ENCODE results near the gene MIXL1. TPM values are rescaled to one million over a fixed set of nuclear protein-coding genes. Genes with fewer than 3 reads are reported as not detected.

Gene MIXL1
- total RNA-seq = 0.38 TPM
- long read RNA-seq = 0 reads

DNA sequence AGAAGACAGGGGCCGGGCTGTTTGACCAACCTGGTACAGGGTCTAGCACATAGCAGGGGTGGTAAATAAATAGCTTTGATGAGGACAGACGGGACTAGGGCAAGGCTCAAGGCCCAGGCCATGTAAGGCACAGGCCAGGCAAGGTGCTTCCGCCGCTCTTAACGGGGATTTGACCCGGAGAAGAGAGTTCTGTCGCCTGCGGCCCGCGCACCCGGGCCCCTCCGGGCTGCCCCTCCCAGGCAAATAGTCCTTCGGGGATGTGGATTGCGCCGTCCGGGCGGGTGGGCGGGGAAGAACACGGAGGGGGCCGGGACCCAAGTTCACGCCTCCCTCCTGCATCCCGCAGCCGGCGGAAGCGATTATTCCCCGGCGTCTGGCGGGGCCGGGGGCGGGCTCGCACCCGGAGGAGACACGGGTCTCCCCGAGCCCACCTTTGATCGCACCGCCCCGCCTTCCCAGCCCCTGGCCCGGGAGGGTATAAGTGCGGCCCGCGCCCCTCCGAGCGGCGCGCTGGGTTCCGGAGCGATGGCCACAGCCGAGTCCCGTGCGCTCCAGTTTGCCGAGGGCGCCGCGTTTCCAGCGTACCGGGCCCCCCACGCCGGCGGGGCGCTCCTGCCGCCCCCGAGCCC, at the start of gene MIXL1:
MIXL1 (plus strand) TSS at position 508 of the 629 bp plus-strand sequence; CDS start at position 526, 18 bp downstream.
- intact Hi-C loops (cut with DNase I) = no loop called here
- Histone ChIP-seq H3K36me3 (no peaks in the 10 kb centered on the region), H3K4me3 (peak within 1 kb of the TSS; percentile 51), H3K27me3 (ENCODE audit: low read depth) (peaks cover 23% of the 10 kb centered on the region), H3K9me3 (no peaks in the 10 kb centered on the region), H3K4me1 (peaks cover 4% of the 10 kb centered on the region), H3K27ac (no peak within 1 kb of the TSS)
- DNase-seq = no peak
- TF ChIP-seq, protein P1, sequence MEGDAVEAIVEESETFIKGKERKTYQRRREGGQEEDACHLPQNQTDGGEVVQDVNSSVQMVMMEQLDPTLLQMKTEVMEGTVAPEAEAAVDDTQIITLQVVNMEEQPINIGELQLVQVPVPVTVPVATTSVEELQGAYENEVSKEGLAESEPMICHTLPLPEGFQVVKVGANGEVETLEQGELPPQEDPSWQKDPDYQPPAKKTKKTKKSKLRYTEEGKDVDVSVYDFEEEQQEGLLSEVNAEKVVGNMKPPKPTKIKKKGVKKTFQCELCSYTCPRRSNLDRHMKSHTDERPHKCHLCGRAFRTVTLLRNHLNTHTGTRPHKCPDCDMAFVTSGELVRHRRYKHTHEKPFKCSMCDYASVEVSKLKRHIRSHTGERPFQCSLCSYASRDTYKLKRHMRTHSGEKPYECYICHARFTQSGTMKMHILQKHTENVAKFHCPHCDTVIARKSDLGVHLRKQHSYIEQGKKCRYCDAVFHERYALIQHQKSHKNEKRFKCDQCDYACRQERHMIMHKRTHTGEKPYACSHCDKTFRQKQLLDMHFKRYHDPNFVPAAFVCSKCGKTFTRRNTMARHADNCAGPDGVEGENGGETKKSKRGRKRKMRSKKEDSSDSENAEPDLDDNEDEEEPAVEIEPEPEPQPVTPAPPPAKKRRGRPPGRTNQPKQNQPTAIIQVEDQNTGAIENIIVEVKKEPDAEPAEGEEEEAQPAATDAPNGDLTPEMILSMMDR (IDR thresholded peaks at IDR 0.05) = no peak
- peak; percentile 25 to 51 for ATAC-seq

DNA sequence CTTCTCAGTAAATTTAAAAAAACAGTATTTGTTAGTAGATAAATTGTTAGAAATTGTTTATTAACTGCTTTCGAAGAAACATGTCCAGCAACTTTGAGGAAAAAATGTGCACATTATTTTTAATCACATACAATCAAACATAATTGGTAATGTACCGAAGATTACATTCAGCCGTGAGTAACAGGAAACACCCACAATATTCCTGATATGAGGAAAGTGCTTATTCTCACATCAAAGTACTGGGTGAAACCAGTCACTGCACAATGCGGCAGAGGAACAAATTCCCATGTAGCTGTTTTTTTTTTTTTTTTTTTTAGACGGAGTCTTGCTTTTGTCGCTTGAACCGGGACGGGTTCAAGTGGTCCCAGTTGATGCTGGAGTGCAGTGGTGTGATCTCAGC, 46.6 kb upstream of the MIXL1 start:
- H3K9me3 ChIP-seq = no peaks in the 10 kb centered on the region
- H3K27me3 ChIP-seq (ENCODE audit: low read depth) = no peaks in the 10 kb centered on the region
- no peak overlapping the region for H3K4me3 ChIP-seq
- H3K36me3 ChIP-seq = peaks cover 14% of the 10 kb centered on the region
- TF ChIP-seq, protein P1 (IDR thresholded peaks at IDR 0.05) = no peak
- no peak for DNase-seq
- H3K4me1 ChIP-seq = peaks cover 23% of the 10 kb centered on the region
- no peak for ATAC-seq
- H3K27ac ChIP-seq = no peak overlapping the region
- intact Hi-C loops (cut with DNase I) = no loop called here

DNA sequence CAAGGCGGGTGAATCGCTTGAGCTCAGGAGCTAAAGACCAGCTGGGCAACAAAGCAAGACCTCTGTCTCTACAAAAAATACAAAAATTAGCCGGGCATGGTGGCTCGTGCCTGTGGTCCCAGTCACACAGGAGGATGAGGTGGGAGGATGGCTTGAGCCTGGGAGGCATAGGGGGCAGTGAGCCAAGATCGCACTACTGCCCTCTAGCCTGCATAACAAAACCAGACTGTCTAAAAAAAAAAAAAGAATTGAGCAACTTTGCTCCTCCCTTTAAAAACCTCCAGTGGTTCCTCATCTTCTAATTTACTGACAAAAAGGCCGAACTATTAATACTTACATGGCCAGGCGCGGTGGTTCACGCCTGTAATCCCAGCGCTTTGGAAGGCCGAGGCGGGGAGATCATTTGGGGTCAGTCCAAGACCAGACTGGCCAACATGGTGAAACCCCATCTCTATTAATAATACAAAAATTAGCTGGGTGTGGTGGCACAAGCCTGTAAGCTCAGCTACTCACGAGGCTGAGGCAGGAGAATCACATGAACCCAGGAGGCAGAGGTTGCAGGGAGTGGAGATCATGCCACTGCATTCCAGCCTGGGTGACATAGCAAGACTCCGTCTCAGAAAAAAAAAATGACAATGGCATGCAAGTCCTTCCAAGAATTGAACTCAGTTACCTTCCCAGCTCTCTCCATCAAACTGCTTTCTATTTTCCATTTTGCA, 41.3 kb upstream of the MIXL1 start:
- intact Hi-C loops (cut with DNase I) = no loop called here
- H3K27ac ChIP-seq = peak overlapping the region; percentile 33
- H3K9me3 ChIP-seq = no peaks in the 10 kb centered on the region
- DNase-seq (peak; percentile 56), ATAC-seq (peak; percentile 27 to 57)
- peaks cover 59% of the 10 kb centered on the region for H3K4me1 ChIP-seq
- H3K4me3 ChIP-seq = peak overlapping the region; percentile 13
- H3K27me3 ChIP-seq (ENCODE audit: low read depth) = no peaks in the 10 kb centered on the region
- peaks cover 4% of the 10 kb centered on the region for H3K36me3 ChIP-seq
- TF ChIP-seq, protein P1 (IDR thresholded peaks at IDR 0.05) = peak; percentile 44

DNA sequence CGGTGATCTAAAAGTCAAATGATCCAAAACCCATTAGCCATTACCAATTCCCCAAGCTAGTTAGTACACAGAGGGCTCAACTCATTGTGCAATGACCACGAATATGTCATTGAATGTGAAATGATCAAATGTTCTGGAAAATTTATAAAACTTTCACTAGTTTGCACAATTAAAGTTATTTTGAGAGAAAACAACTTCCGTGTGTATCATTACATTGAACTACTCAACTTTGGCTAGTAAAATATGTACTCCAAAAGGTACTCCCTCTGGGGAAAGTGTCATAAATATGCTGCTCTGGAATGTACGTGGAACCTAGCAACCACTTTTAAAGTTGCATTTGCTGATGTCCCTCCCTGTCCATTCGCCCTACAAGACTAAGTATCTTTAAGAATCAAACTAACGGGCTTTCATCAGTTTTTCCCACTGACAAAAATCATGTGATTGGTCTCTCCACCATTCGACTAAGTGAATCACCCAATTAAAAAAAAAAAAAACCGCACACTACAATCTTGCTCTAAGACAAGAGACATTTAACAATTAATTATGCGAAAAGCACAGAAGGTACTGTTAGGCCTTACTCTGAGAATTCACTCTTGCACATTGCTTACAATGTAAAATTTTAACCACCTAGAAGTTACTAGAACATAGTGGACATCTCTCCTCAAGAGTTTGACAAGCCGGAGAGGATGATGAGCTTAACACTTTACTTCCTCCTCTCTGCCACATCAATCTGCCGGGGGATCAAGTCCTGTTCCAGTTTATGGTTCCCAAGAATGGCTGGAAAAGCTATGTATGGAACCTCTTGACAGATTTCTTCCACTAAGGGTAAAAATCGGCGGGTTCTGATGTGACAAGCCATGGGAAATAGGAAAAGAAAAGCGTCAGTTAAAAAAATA, 38.1 kb upstream of the MIXL1 start:
- no peaks in the 10 kb centered on the region for H3K9me3 ChIP-seq
- intact Hi-C loops (cut with DNase I) = no loop called here
- TF ChIP-seq, protein P1 (IDR thresholded peaks at IDR 0.05) = no peak
- H3K27me3 ChIP-seq (ENCODE audit: low read depth) = no peaks in the 10 kb centered on the region
- peak overlapping the region; percentile 95 for H3K27ac ChIP-seq
- peaks cover 3% of the 10 kb centered on the region for H3K36me3 ChIP-seq
- ATAC-seq (no peak), DNase-seq (no peak)
- H3K4me1 ChIP-seq = peaks cover 53% of the 10 kb centered on the region
- H3K4me3 ChIP-seq = peak overlapping the region; percentile 91
